Effector memory CD4-positive, alpha-beta T cell (primary cell): ENCODE measurements around the gene WBP2.

Experiments
- DNase-seq, 3 donors: peaks; one replicate each; pipeline ENCODE4 v3.0.0-alpha.2; 2020
- H3K27ac ChIP-seq: 2 replicates; pipeline ENCODE4 v1.7.0; 2013; ENCODE audit warnings: mild to moderate bottlenecking, low read length, moderate library complexity; ENCODE audit not compliant: insufficient read depth, poor library complexity, severe bottlenecking
- H3K27me3 ChIP-seq: replicated peaks from 2 replicates; pipeline ENCODE4 v1.7.0; 2013; ENCODE audit warnings: mild to moderate bottlenecking, low read length; ENCODE audit not compliant: insufficient read depth, control insufficient read depth, poor library complexity, severe bottlenecking
- H3K36me3 ChIP-seq: 2 replicates; pipeline ENCODE4 v1.7.0; 2013; ENCODE audit warnings: mild to moderate bottlenecking, low read length, moderate library complexity; ENCODE audit not compliant: control insufficient read depth, insufficient read depth
- H3K4me1 ChIP-seq: 2 replicates; pipeline ENCODE4 v1.7.0; 2013; ENCODE audit warnings: low read length, mild to moderate bottlenecking; ENCODE audit not compliant: control insufficient read depth, insufficient read depth, poor library complexity, severe bottlenecking
- H3K4me3 ChIP-seq: 2 replicates; pipeline ENCODE4 v1.7.0; 2013; ENCODE audit warnings: low read length, low read depth, mild to moderate bottlenecking; ENCODE audit not compliant: insufficient read depth, poor library complexity, severe bottlenecking
- H3K9me3 ChIP-seq: 2 replicates; pipeline ENCODE4 v1.7.0; 2013; ENCODE audit warnings: mild to moderate bottlenecking, low read length, moderate library complexity; ENCODE audit not compliant: control insufficient read depth

Gene WBP2

GRCh38 chr17:75835654-75835987 is 19.5 kb downstream of the WBP2 start:
- no peaks in the 10 kb centered on the region for H3K9me3 ChIP-seq
- H3K27me3 ChIP-seq, result no peaks in the 10 kb centered on the region
- H3K4me3 ChIP-seq, result no peak overlapping the region
- H3K27ac ChIP-seq, result no peak overlapping the region
- DNase-seq, result no peak
- H3K36me3 ChIP-seq, result peaks cover 62% of the 10 kb centered on the region
- H3K4me1 ChIP-seq, result peaks cover 36% of the 10 kb centered on the region

- Histone ChIP-seq H3K27me3 (no peaks in the 10 kb centered on the region), H3K9me3 (no peaks in the 10 kb centered on the region), H3K27ac (peak overlapping the region; percentile 28), H3K36me3 (peaks cover 62% of the 10 kb centered on the region), H3K4me1 (peaks cover 36% of the 10 kb centered on the region), H3K4me3 (no peak overlapping the region)
- DNase-seq, result no peak
Measured at GRCh38 chr17:75834928-75835653, 20.0 kb downstream of the WBP2 start.

GRCh38 chr17:75834279-75834920 is 20.7 kb downstream of the WBP2 start:
- no peaks in the 10 kb centered on the region for H3K9me3 ChIP-seq
- H3K4me3 ChIP-seq, result no peak overlapping the region
- peaks cover 36% of the 10 kb centered on the region for H3K4me1 ChIP-seq
- peaks cover 63% of the 10 kb centered on the region for H3K36me3 ChIP-seq
- H3K27me3 ChIP-seq, result no peaks in the 10 kb centered on the region
- DNase-seq, result no peak
- peak overlapping the region; percentile 66 for H3K27ac ChIP-seq

GRCh38 chr17:75832652-75833400 is 22.3 kb downstream of the WBP2 start:
- H3K36me3 ChIP-seq, result peaks cover 66% of the 10 kb centered on the region
- DNase-seq, result no peak
- H3K4me1 ChIP-seq, result peaks cover 36% of the 10 kb centered on the region
- H3K9me3 ChIP-seq, result no peaks in the 10 kb centered on the region
- peak overlapping the region; percentile 27 for H3K4me3 ChIP-seq
- no peaks in the 10 kb centered on the region for H3K27me3 ChIP-seq
- H3K27ac ChIP-seq, result peak overlapping the region; percentile 66

GRCh38 chr17:75832164-75832651 is 22.9 kb downstream of the WBP2 start:
- Histone ChIP-seq H3K4me3 (peak overlapping the region; percentile 27), H3K27me3 (no peaks in the 10 kb centered on the region), H3K4me1 (peaks cover 39% of the 10 kb centered on the region), H3K36me3 (peaks cover 65% of the 10 kb centered on the region), H3K9me3 (no peaks in the 10 kb centered on the region), H3K27ac (peak overlapping the region; percentile 66)
- DNase-seq, result peak; percentile 43 to 60 (median 57)

GRCh38 chr17:75831032-75831571 is 24.0 kb downstream of the WBP2 start:
- Histone ChIP-seq H3K27ac (no peak overlapping the region), H3K4me1 (peaks cover 42% of the 10 kb centered on the region)
- no peak for DNase-seq

GRCh38 chr17:75830164-75831031 is 24.7 kb downstream of the WBP2 start:
- DNase-seq, result no peak
- H3K4me1 ChIP-seq, result peaks cover 42% of the 10 kb centered on the region
- H3K27me3 ChIP-seq, result no peaks in the 10 kb centered on the region
- peaks cover 57% of the 10 kb centered on the region for H3K36me3 ChIP-seq
- no peaks in the 10 kb centered on the region for H3K9me3 ChIP-seq
- H3K27ac ChIP-seq, result no peak overlapping the region
- no peak overlapping the region for H3K4me3 ChIP-seq

More at GRCh38 chr17:75831032-75831571, 24.0 kb downstream of the WBP2 start:
- Histone ChIP-seq H3K27me3 (no peaks in the 10 kb centered on the region), H3K4me3 (no peak overlapping the region), H3K9me3 (no peaks in the 10 kb centered on the region), H3K36me3 (peaks cover 64% of the 10 kb centered on the region)

- no peak overlapping the region for H3K27ac ChIP-seq
Measured at GRCh38 chr17:75829747-75830146, 25.4 kb downstream of the WBP2 start.

GRCh38 chr17:75828741-75829140 is 26.4 kb downstream of the WBP2 start:
- no peak for DNase-seq
- H3K27ac ChIP-seq, result peak overlapping the region; percentile 64
- no peaks in the 10 kb centered on the region for H3K9me3 ChIP-seq
- no peaks in the 10 kb centered on the region for H3K27me3 ChIP-seq
- H3K4me3 ChIP-seq, result no peak overlapping the region
- peaks cover 45% of the 10 kb centered on the region for H3K36me3 ChIP-seq
- peaks cover 27% of the 10 kb centered on the region for H3K4me1 ChIP-seq

More at GRCh38 chr17:75829747-75830146, 25.4 kb downstream of the WBP2 start:
- no peak for DNase-seq
- Histone ChIP-seq H3K27me3 (no peaks in the 10 kb centered on the region), H3K4me1 (peaks cover 37% of the 10 kb centered on the region), H3K9me3 (no peaks in the 10 kb centered on the region), H3K4me3 (no peak overlapping the region), H3K36me3 (peaks cover 50% of the 10 kb centered on the region)
